Measurements from ENCODE around the gene COX19.
A peak's percentile ranks its signal among the peaks of the same experiment; 100 is the strongest.
"Not testable (repeated sequence)": the region's sequence is repeated elsewhere in the genome, so short reads cannot be mapped to it uniquely, and the experiment has no call there.

Gene COX19

GRCh38 chr7:927031-927671 is 48.2 kb downstream of the COX19 start:
- no peak for DNase-seq (ENCODE audit: low read depth in 3 of 3, low spot score in 1 of 3)

GRCh38 chr7:926061-927030 is 49.0 kb downstream of the COX19 start:
- no peak for DNase-seq (ENCODE audit: low read depth in 3 of 3, low spot score in 1 of 3)

GRCh38 chr7:925601-926000 is 49.7 kb downstream of the COX19 start:
- DNase-seq (ENCODE audit: low read depth in 3 of 3, low spot score in 1 of 3), result no peak

- no peak for DNase-seq (ENCODE audit: low read depth in 3 of 3, low spot score in 1 of 3)
Measured at GRCh38 chr7:924541-925231, 50.7 kb downstream of the COX19 start.

- not testable (repeated sequence) for DNase-seq (ENCODE audit: low read depth in 3 of 3, low spot score in 1 of 3)
Measured at GRCh38 chr7:924042-924441, 51.3 kb downstream of the COX19 start.

- DNase-seq (ENCODE audit: low read depth in 3 of 3, low spot score in 1 of 3), result peak; percentile 78 to 88 (median 81)
Measured at GRCh38 chr7:923108-924041, 52.0 kb downstream of the COX19 start.

- DNase-seq (ENCODE audit: low read depth in 3 of 3, low spot score in 1 of 3), result no peak
Measured at GRCh38 chr7:922334-923107, 52.8 kb downstream of the COX19 start.

- no peak for DNase-seq (ENCODE audit: low read depth in 3 of 3, low spot score in 1 of 3)
Measured at GRCh38 chr7:921581-922333, 53.6 kb downstream of the COX19 start.

- DNase-seq (ENCODE audit: low read depth in 3 of 3, low spot score in 1 of 3), result no peak
Measured at GRCh38 chr7:921071-921461, 54.3 kb downstream of the COX19 start.

- DNase-seq (ENCODE audit: low read depth in 3 of 3, low spot score in 1 of 3), result no peak
Measured at GRCh38 chr7:920351-921070, 54.8 kb downstream of the COX19 start.

GRCh38 chr7:919924-920341 is 55.4 kb downstream of the COX19 start:
- no peak for DNase-seq (ENCODE audit: low read depth in 3 of 3, low spot score in 1 of 3)

GRCh38 chr7:919114-919442 is 56.3 kb downstream of the COX19 start:
- no peak for DNase-seq (ENCODE audit: low read depth in 3 of 3, low spot score in 1 of 3)

- no peak for DNase-seq (ENCODE audit: low read depth in 3 of 3, low spot score in 1 of 3)
Measured at GRCh38 chr7:918441-919113, 56.8 kb downstream of the COX19 start.

GRCh38 chr7:918118-918425 is 57.3 kb downstream of the COX19 start:
- no peak for DNase-seq (ENCODE audit: low read depth in 3 of 3, low spot score in 1 of 3)

- no peak for DNase-seq (ENCODE audit: low read depth in 3 of 3, low spot score in 1 of 3)
Measured at GRCh38 chr7:917255-918117, 57.9 kb downstream of the COX19 start.

GRCh38 chr7:916291-916941 is 58.9 kb downstream of the COX19 start:
- no peak for DNase-seq (ENCODE audit: low read depth in 3 of 3, low spot score in 1 of 3)
